ENCODE measurements around the gene TCF4.

DNA sequence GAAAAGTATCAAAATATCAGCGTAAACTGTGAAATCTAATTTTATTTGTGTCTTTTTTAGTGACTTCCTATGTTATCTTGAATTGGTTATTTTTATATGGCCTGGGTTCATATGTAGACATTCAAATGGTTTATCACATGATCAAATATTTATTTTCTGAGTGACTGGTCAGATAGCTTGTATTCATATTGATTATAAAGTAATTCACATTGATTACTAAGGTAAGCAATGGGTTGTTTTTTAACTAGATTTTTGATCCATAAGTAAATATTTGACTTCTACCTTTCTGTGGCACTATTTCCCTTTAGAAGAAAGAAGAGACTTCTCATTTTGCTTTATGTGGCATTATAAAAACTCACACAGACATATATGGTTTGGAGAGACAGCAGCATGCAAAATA is 260.5 kb downstream of the TCF4 start:
- no peak for TF ChIP-seq EZH2 (IDR thresholded peaks at IDR 0.05)
- no peak for TF ChIP-seq POLR2AphosphoS5 (IDR thresholded peaks at IDR 0.05; ENCODE audit: borderline replicate concordance, low read depth, low read length)
